GM23248 (cell line): ENCODE results near the gene TNIK.

Experiments
- EZH2 ChIP-seq: fragments of 200-600 bp; sonication (generic); IDR thresholded peaks from 2 replicates; pipeline ENCODE4 v1.6.1; 2018; ENCODE audit warnings: antibody characterized with exemption, mild to moderate bottlenecking; ENCODE audit not compliant: insufficient read depth, poor library complexity, severe bottlenecking
- EZH2phosphoT487 ChIP-seq: fragments of 200-600 bp; sonication (generic); IDR thresholded peaks from 2 replicates; pipeline ENCODE4 v1.6.1; 2018; ENCODE audit warnings: antibody characterized with exemption, moderate library complexity, mild to moderate bottlenecking, low read depth; ENCODE audit not compliant: insufficient read depth

GRCh38 chr3:171249245-171249644, 211.0 kb downstream of the TNIK start:
- TF ChIP-seq EZH2 (no peak), EZH2phosphoT487 (no peak)
